Right lobe of liver (tissue), 4 donors: ENCODE results near the gene CCDC141.

Source experiments
- CTCF ChIP-seq, 4 donors: fragments of 200-600 bp in 3 of 4; fragments of 450-650 bp in 1 of 4; IDR thresholded peaks; one replicate each; pipeline versions ENCODE4 v1.5.1 to v1.8.0; 2016 to 2022; ENCODE audit warnings: antibody characterized with exemption in 4 of 4, mild to moderate bottlenecking in 2 of 4
- POLR2A ChIP-seq: fragments of 450-650 bp; IDR thresholded peaks from one replicate; pipeline ENCODE4 v1.6.1; 2017; ENCODE audit warnings: antibody characterized with exemption, mild to moderate bottlenecking
- donor health status: DM: no; HTN: no; CAD: no.
- donor health status: DM: no; HTN: no; CAD: no.
- donor health status: DM: no; HTN: yes; CAD: no.

GRCh38 chr2:178895171-178895570 is 154.8 kb downstream of the CCDC141 start:
- TF ChIP-seq CTCF (IDR thresholded peaks at IDR 0.05) (no peak), POLR2A (no peak)
